HepG2 (cell line): ENCODE data around the gene RASL10A. TPM values are rescaled to one million over a fixed set of nuclear protein-coding genes. Genes with fewer than 3 reads are reported as not detected.

Source experiments
- GTF2F1 ChIP-seq: fragments of 150-350 bp; IDR thresholded peaks from 2 replicates; pipeline ENCODE4 v1.6.1; 2014; ENCODE audit warnings: low read length
- RAD21 ChIP-seq: fragments of 450-650 bp; formaldehyde crosslinking; IDR thresholded peaks from 2 replicates; pipeline ENCODE4 v1.5.0; 2020; ENCODE audit warnings: mild to moderate bottlenecking
- SNAPC2 ChIP-seq: sonication (generic); formaldehyde crosslinking; IDR thresholded peaks from 2 replicates; pipeline ENCODE4 v1.8.1; 2022; ENCODE audit warnings: mild to moderate bottlenecking, missing genetic modification reagents
- ZSCAN21 ChIP-seq: sonication (generic); formaldehyde crosslinking; IDR thresholded peaks from 2 replicates; pipeline ENCODE4 v1.8.0; 2022; ENCODE audit warnings: mild to moderate bottlenecking, missing genetic modification reagents, moderate library complexity, borderline replicate concordance
- ZSCAN31 ChIP-seq: sonication (generic); formaldehyde crosslinking; IDR thresholded peaks from 2 replicates; pipeline ENCODE4 v1.5.0; 2020; ENCODE audit warnings: low read depth, mild to moderate bottlenecking, missing genetic modification reagents
- polyA plus RNA-seq, 8 experiments: library from polyadenylated mRNA; depleted of rRNA in 3 of 8; stranded (reverse) in 7 of 8; unstranded in 1 of 8; fragments of >200 nt; fragmentation: Illumina TruSeq in 4 of 8; extraction: Trizol in 4 of 8; gene quantifications; 2 replicates each; pipeline versions ENCODE4 v1.2.1 to v1.2.3, GENCODE V29; 2011 to 2016; ENCODE audit warnings: low read depth in 4 of 8, missing spikeins in 1 of 8, mixed read lengths in 1 of 8; ENCODE audit not compliant: insufficient read depth in 1 of 8
- total RNA-seq, 5 experiments: library from RNA; depleted of rRNA; stranded (reverse); fragments of >200 nt; fragmentation: Illumina TruSeq; extraction: Trizol; gene quantifications; 2 replicates each; pipeline ENCODE4 v1.2.3, GENCODE V29; 2016; ENCODE audit warnings: low read depth in 1 of 5
- TF ChIP-seq, protein P1 (sequence below), 2 experiments: fragments of 450-650 bp in 1 of 2; sonication (generic) in 1 of 2; formaldehyde crosslinking in 1 of 2; IDR thresholded peaks; 2 replicates each; pipeline versions ENCODE4 v1.6.1 to v1.8.0; 2016 to 2022; ENCODE audit warnings: antibody characterized with exemption in 1 of 2, mild to moderate bottlenecking in 1 of 2, missing genetic modification reagents in 1 of 2
- TF ChIP-seq, protein P2 (sequence below): sonication (generic); formaldehyde crosslinking; IDR thresholded peaks from 2 replicates; pipeline ENCODE4 v1.5.1; 2020; ENCODE audit warnings: mild to moderate bottlenecking, missing genetic modification reagents, borderline replicate concordance
- TF ChIP-seq, protein P3 (sequence below): sonication (generic); formaldehyde crosslinking; IDR thresholded peaks from 2 replicates; pipeline ENCODE4 v1.5.0; 2020; ENCODE audit warnings: missing genetic modification reagents
- TF ChIP-seq, protein P4 (sequence below), 2 experiments: sonication (generic) in 1 of 2; formaldehyde crosslinking in 1 of 2; IDR thresholded peaks; 2 replicates each; pipeline versions ENCODE4 v1.6.1 to v1.9.0; 2014 to 2022; ENCODE audit warnings: antibody characterized with exemption in 1 of 2, borderline replicate concordance in 1 of 2, inconsistent platforms in 1 of 2, low read depth in 1 of 2, missing genetic modification reagents in 1 of 2

The RASL10A gene
- total and polyA plus RNA-seq, 2 of the 13 experiments (the other 11 are each of a cell fraction or from before 2014, with no cell fraction given): 0.05 to 0.22 TPM

DNA sequence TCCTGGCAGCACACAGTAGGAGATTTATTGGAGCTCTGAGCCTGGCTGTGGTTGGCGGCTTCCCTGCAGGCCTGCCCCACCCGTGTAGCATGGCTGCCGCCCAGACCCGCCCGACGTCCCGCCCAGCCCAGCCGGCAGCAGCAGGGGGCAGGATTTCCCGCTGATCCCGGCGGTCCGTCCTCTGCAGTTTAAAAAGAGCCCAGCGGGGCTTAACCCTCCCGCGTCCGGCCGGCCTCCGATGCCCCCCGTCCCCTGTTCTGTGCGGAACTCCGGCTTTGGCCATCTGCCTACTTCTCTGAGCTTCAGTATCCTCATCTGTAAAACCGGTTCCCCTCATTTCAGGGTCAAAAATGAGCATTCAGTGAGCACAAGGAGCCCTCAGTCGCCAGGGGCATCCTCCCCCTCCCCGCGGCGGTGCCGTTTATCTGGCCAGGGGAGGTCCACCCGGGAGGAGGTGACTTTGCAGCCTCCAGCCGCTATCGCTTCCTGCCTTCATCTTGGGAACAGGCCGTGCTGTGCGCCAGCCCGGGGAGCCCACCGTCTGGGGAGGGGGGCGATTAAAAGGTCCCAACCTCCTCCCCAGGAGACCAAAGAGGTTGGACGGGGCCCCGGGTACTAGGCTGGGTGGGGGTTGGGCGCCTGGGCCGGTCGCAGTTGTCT lies 9.2 kb downstream of the RASL10A start, which contains the start of gene GAS2L1 (continued):
- TF ChIP-seq, protein P1, sequence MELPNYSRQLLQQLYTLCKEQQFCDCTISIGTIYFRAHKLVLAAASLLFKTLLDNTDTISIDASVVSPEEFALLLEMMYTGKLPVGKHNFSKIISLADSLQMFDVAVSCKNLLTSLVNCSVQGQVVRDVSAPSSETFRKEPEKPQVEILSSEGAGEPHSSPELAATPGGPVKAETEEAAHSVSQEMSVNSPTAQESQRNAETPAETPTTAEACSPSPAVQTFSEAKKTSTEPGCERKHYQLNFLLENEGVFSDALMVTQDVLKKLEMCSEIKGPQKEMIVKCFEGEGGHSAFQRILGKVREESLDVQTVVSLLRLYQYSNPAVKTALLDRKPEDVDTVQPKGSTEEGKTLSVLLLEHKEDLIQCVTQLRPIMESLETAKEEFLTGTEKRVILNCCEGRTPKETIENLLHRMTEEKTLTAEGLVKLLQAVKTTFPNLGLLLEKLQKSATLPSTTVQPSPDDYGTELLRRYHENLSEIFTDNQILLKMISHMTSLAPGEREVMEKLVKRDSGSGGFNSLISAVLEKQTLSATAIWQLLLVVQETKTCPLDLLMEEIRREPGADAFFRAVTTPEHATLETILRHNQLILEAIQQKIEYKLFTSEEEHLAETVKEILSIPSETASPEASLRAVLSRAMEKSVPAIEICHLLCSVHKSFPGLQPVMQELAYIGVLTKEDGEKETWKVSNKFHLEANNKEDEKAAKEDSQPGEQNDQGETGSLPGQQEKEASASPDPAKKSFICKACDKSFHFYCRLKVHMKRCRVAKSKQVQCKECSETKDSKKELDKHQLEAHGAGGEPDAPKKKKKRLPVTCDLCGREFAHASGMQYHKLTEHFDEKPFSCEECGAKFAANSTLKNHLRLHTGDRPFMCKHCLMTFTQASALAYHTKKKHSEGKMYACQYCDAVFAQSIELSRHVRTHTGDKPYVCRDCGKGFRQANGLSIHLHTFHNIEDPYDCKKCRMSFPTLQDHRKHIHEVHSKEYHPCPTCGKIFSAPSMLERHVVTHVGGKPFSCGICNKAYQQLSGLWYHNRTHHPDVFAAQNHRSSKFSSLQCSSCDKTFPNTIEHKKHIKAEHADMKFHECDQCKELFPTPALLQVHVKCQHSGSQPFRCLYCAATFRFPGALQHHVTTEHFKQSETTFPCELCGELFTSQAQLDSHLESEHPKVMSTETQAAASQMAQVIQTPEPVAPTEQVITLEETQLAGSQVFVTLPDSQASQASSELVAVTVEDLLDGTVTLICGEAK (IDR thresholded peaks at IDR 0.05): no peak
- TF ChIP-seq, protein P1 (CRISPR knock-in tag; IDR thresholded peaks at IDR 0.05): no peak
- TF ChIP-seq SNAPC2 (CRISPR knock-in tag): no peak
- TF ChIP-seq GTF2F1: no peak
- peak; percentile 15; the same call in 1 of the 2 replicates for TF ChIP-seq ZSCAN31 (CRISPR knock-in tag)
- TF ChIP-seq RAD21 (CRISPR knock-in tag): peak; percentile 79
- TF ChIP-seq, protein P2, sequence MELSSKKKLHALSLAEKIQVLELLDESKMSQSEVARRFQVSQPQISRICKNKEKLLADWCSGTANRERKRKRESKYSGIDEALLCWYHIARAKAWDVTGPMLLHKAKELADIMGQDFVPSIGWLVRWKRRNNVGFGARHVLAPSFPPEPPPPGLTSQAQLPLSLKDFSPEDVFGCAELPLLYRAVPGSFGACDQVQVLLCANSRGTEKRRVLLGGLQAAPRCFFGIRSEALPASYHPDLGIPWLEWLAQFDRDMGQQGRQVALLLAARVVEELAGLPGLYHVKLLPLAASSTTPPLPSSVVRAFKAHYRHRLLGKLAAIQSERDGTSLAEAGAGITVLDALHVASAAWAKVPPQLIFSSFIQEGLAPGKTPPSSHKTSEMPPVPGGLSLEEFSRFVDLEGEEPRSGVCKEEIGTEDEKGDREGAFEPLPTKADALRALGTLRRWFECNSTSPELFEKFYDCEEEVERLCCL (CRISPR knock-in tag): no peak
- TF ChIP-seq ZSCAN21 (CRISPR knock-in tag): peak; percentile 43; the same call in 1 of the 2 replicates
- TF ChIP-seq, protein P3, sequence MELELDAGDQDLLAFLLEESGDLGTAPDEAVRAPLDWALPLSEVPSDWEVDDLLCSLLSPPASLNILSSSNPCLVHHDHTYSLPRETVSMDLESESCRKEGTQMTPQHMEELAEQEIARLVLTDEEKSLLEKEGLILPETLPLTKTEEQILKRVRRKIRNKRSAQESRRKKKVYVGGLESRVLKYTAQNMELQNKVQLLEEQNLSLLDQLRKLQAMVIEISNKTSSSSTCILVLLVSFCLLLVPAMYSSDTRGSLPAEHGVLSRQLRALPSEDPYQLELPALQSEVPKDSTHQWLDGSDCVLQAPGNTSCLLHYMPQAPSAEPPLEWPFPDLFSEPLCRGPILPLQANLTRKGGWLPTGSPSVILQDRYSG (CRISPR knock-in tag): no peak
- TF ChIP-seq, protein P4, sequence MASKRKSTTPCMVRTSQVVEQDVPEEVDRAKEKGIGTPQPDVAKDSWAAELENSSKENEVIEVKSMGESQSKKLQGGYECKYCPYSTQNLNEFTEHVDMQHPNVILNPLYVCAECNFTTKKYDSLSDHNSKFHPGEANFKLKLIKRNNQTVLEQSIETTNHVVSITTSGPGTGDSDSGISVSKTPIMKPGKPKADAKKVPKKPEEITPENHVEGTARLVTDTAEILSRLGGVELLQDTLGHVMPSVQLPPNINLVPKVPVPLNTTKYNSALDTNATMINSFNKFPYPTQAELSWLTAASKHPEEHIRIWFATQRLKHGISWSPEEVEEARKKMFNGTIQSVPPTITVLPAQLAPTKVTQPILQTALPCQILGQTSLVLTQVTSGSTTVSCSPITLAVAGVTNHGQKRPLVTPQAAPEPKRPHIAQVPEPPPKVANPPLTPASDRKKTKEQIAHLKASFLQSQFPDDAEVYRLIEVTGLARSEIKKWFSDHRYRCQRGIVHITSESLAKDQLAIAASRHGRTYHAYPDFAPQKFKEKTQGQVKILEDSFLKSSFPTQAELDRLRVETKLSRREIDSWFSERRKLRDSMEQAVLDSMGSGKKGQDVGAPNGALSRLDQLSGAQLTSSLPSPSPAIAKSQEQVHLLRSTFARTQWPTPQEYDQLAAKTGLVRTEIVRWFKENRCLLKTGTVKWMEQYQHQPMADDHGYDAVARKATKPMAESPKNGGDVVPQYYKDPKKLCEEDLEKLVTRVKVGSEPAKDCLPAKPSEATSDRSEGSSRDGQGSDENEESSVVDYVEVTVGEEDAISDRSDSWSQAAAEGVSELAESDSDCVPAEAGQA (IDR thresholded peaks at IDR 0.05; ENCODE audit: low read depth): no peak
- TF ChIP-seq, protein P4 (CRISPR knock-in tag; IDR thresholded peaks at IDR 0.05; ENCODE audit: borderline replicate concordance): no peak
